ENCODE data around the gene TECTA. TPM values are rescaled to one million over a fixed set of nuclear protein-coding genes. Genes with fewer than 3 reads are reported as not detected.
A peak's percentile ranks its signal among the peaks of the same experiment; 100 is the strongest.

Gene TECTA
- total RNA-seq, 4 donors from 2014 or later, result 0.87 to 3.1 (median 2.0) TPM

- Histone ChIP-seq H3K36me3 (peaks cover 0 to 28% (median 0%) of the 10 kb centered on the region in 3 donors), H3K9me3 (no peaks in the 10 kb centered on the region), H3K4me3 (no peak overlapping the region), H3K27me3 (no peaks in the 10 kb centered on the region), H3K27ac (no peak overlapping the region), H3K4me1 (no peaks in the 10 kb centered on the region)
- TF ChIP-seq CTCF (IDR thresholded peaks at IDR 0.05) (no peak), EP300 (IDR thresholded peaks at IDR 0.05) (no peak), POLR2A (IDR thresholded peaks at IDR 0.05) (no peak)
- WGBS, 2 donors, result 73 to 79% methylated on average over 4 of the region's 4 CpGs
- no peak for DNase-seq (ENCODE audit: low spot score in 2 of 2)
These were observed 14.2 kb upstream of the TECTA start for GRCh38 chr11:121086866-121087265.

- WGBS, 2 donors, result 94 to 96% methylated on average over 1 of the region's 1 CpG
- Histone ChIP-seq H3K4me3 (no peak overlapping the region), H3K27ac (no peak overlapping the region), H3K9me3 (no peaks in the 10 kb centered on the region), H3K36me3 (peaks cover 0 to 20% (median 0%) of the 10 kb centered on the region in 3 donors), H3K27me3 (no peaks in the 10 kb centered on the region), H3K4me1 (no peaks in the 10 kb centered on the region)
- no peak for TF ChIP-seq EP300 (IDR thresholded peaks at IDR 0.05)
- no peak for TF ChIP-seq POLR2A (IDR thresholded peaks at IDR 0.05)
- TF ChIP-seq CTCF (IDR thresholded peaks at IDR 0.05), result no peak
- no peak for DNase-seq (ENCODE audit: low spot score in 2 of 2)
These were observed 11.5 kb upstream of the TECTA start for GRCh38 chr11:121089566-121089965.

GRCh38 chr11:121090145-121090721, 10.8 kb upstream of the TECTA start:
- WGBS, 2 donors, result 95 to 96% methylated on average over 5 of the region's 5 CpGs

GRCh38 chr11:121091492-121092152, 9.4 kb upstream of the TECTA start:
- H3K36me3 ChIP-seq, result peaks cover 0 to 11% (median 0%) of the 10 kb centered on the region in 3 donors
- TF ChIP-seq EP300 (IDR thresholded peaks at IDR 0.05), result peak in 1 of 2 donors; percentile 37
- TF ChIP-seq POLR2A (IDR thresholded peaks at IDR 0.05), result no peak
- TF ChIP-seq CTCF (IDR thresholded peaks at IDR 0.05), result no peak
- DNase-seq (ENCODE audit: low spot score in 2 of 2), result no peak
- H3K9me3 ChIP-seq, result no peaks in the 10 kb centered on the region
- H3K27me3 ChIP-seq, result no peaks in the 10 kb centered on the region
- 78 to 91% methylated on average over 3 of the region's 3 CpGs for WGBS, 2 donors
- H3K4me3 ChIP-seq, result no peak overlapping the region
- no peaks in the 10 kb centered on the region for H3K4me1 ChIP-seq
- no peak overlapping the region for H3K27ac ChIP-seq

More at GRCh38 chr11:121090145-121090721, 10.8 kb upstream of the TECTA start:
- H3K36me3 ChIP-seq, result peaks cover 0 to 15% (median 0%) of the 10 kb centered on the region in 3 donors
- H3K4me3 ChIP-seq, result no peak overlapping the region
- no peaks in the 10 kb centered on the region for H3K9me3 ChIP-seq
- H3K4me1 ChIP-seq, result no peaks in the 10 kb centered on the region
- no peak overlapping the region for H3K27ac ChIP-seq
- no peak for TF ChIP-seq POLR2A (IDR thresholded peaks at IDR 0.05)
- TF ChIP-seq EP300 (IDR thresholded peaks at IDR 0.05), result no peak
- TF ChIP-seq CTCF (IDR thresholded peaks at IDR 0.05), result no peak
- H3K27me3 ChIP-seq, result no peaks in the 10 kb centered on the region
- no peak for DNase-seq (ENCODE audit: low spot score in 2 of 2)

- DNase-seq (ENCODE audit: low spot score in 2 of 2), result no peak
- TF ChIP-seq CTCF (IDR thresholded peaks at IDR 0.05) (no peak), EP300 (IDR thresholded peaks at IDR 0.05) (no peak), POLR2A (IDR thresholded peaks at IDR 0.05) (no peak)
- WGBS, 2 donors, result 56 to 57% methylated on average over 1 of the region's 1 CpG
- Histone ChIP-seq H3K4me3 (no peak overlapping the region), H3K27ac (no peak overlapping the region), H3K36me3 (no peaks in the 10 kb centered on the region), H3K4me1 (peaks cover 0 to 3% (median 0%) of the 10 kb centered on the region in 4 donors), H3K9me3 (no peaks in the 10 kb centered on the region), H3K27me3 (no peaks in the 10 kb centered on the region)
These were observed 5.5 kb upstream of the TECTA start for GRCh38 chr11:121095561-121095960.

All from tibial nerve (tissue), 4 donors.